MG63 (cell line): ENCODE data around the gene CASP10. TPM values are rescaled to one million over a fixed set of nuclear protein-coding genes. Genes with fewer than 3 reads are reported as not detected.
A peak's percentile ranks its signal among the peaks of the same experiment; 100 is the strongest.
"Not testable (repeated sequence)": the region's sequence is repeated elsewhere in the genome, so short reads cannot be mapped to it uniquely, and the experiment has no call there.

ENCODE experiments used
- DNase-seq: peaks from one replicate; pipeline ENCODE4 v3.0.0-alpha.2; 2020
- H3K27me3 ChIP-seq: fragments of 250-450 bp; sonication (Bioruptor Pico); 2 replicates; pipeline ENCODE4 v1.5.1; 2020; ENCODE audit warnings: mild to moderate bottlenecking, moderate library complexity
- H3K36me3 ChIP-seq: fragments of 250-450 bp; sonication (Bioruptor Pico); 2 replicates; pipeline ENCODE4 v1.5.1; 2020; ENCODE audit warnings: mild to moderate bottlenecking, moderate library complexity
- H3K4me3 ChIP-seq: fragments of 250-450 bp; sonication (Bioruptor Pico); 2 replicates; pipeline ENCODE4 v1.5.1; 2020; ENCODE audit warnings: mild to moderate bottlenecking, moderate library complexity
- H3K9me3 ChIP-seq: fragments of 250-450 bp; sonication (Bioruptor Pico); 2 replicates; pipeline ENCODE4 v1.5.1; 2020; ENCODE audit warnings: mild to moderate bottlenecking, moderate library complexity
- total RNA-seq: library from RNA; depleted of rRNA; stranded (reverse); fragments of >200 nt; shearing (Covaris generic); gene quantifications from 2 replicates; pipeline ENCODE4 v1.2.3, GENCODE V29; 2014; ENCODE audit warnings: low replicate concordance

Gene CASP10
- total RNA-seq, 1 experiment from 2014 or later = 4.7 TPM

DNA sequence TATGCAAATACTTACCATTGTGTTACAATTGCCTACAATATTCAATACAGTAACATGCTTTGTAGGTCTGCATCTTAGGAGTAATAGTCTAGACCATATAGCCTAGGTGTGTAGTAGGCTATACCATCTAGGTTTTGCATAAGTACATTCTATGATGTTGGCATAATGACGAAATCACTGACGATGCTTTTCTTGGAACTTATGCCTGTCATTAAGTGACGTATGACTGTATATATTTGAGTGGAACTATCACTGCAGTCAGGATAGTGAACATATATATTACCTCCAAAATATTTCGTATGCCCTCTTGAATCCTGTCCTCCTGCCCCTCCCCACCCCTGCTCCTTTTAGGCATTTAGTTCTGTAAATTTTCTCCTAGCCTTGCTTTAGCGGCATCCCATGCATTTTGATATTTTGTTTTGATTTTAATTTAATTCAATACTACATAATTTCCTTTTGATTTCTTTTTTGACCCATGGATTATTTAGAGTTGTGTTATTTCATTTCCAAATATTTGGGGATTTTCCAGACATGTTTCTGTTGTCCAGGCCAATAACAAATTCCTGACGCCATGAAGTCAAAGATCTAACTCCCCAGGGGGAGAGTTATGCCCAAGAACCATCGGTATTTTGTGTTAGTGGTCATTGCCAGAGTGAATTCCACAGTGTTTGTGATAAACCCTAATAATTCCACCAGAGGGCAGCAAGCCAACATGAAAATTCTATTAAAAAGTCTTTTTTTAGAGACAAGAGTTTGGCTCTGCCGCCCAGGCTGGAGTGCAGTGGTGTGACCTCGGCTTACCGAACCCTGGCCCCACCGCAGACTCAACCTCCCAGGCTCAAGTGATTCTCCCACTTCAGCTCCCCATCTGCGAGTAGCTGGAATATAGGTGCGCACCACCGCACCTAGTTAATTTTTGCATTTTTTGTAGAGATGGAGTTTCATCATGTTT, 53.2 kb downstream of the CASP10 start:
- no peaks in the 10 kb centered on the region for H3K36me3 ChIP-seq
- H3K27me3 ChIP-seq = no peaks in the 10 kb centered on the region
- H3K4me3 ChIP-seq = no peak overlapping the region
- DNase-seq = peak; percentile 55
- H3K9me3 ChIP-seq = no peaks in the 10 kb centered on the region

DNA sequence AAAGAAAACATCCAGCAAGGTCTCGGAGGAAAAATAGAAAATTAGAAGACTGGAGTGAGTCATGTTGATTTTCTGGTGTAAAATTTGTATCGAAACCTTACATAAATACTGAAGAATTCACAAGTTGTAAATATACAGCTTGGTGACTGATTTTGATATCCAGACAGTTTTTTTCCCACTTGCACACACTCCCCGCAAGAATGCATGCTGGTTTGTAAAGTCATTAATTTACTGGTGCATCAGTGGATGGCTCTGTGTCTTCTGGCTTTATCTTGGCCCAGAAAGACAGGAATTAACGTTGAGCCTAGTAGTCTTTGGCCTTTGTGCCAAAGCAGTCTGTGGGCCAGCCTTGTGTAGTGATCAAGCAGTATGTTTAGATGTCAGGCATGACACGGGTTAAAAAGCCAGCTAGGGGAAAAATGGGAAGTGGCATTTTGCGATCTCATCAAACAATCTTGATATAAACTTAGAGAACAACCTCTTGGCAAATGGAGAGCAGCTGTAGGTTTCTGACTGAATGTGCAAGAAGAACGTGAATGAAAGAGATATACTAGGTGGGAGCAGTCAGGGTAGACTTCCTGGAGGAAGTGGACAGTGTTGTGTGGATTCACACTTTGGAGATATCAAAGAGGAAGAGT, 54.7 kb downstream of the CASP10 start:
- no peak overlapping the region for H3K4me3 ChIP-seq

DNA sequence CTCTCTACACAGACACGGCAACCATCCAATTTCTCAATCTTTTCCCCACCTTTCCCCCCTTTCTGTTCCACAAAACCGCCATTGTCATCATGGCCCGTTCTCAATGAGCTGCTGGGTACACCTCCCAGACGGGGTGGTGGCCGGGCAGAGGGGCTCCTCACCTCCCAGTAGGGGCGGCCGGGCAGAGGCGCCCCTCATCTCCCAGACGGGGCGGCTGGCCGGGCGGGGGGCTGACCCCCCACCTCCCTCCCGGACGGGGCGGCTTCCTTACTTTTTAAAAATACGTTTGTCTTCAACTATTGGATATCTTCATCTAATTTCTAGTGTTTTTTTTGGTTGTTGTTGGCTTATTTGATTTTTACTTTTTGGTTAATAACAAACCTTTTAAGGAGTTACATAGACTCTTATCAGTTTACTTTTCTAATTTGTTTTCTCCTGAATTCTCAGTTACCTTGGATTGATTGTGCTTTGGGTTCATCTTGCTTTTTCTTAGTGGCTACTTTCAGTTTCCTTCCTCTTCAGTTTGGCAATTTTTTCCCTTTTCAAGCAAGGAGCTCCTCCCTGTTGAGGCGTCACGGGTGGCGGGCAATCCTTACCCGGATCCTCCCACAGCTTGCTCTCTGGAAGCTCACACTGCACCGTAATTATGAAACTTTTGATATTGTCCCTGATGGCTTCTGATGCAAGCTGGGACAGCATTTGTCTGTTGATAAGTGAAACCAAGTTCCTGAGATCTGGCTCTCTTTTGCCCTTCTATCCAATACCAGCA, 56.4 kb downstream of the CASP10 start:
- not testable (repeated sequence) for H3K36me3 ChIP-seq, H3K27me3 ChIP-seq, DNase-seq, H3K4me3 ChIP-seq, H3K9me3 ChIP-seq

More for the DNA sequence above, 54.7 kb downstream of the CASP10 start:
- no peaks in the 10 kb centered on the region for H3K9me3 ChIP-seq
- peak; percentile 36 for DNase-seq
- no peaks in the 10 kb centered on the region for H3K36me3 ChIP-seq
- no peaks in the 10 kb centered on the region for H3K27me3 ChIP-seq

DNA sequence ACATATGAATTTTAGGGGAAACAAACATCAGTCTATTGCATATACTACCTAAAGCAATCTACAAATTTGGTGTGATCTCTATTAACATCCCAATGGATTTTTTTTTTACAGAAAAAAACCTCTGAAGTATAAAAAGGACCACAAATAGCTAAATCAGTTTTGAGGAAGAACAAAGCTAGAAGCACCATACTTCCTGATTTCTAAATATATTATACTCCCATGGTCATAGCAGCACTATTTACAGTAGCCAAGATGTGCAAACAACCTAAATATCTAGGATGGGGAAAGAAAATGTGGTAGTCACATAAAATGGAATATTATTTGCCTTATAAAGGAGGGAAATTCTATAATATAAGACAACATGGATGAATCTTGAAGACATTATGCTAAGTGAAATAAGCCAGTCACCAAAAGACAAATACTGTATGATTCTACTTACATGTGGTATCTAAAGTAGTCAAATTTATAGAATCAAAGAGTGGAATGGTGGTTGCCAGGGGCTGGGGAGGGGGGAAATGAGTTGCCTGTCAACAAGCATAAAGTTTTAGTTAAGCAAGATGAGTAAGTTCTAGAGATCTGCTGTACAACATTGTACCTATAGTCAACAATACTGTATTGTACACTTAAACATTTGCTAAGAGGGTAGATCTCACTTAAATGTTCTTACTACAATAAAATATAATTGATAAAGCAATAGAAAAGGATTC, 59.8 kb downstream of the CASP10 start:
- Histone ChIP-seq H3K27me3 (no peaks in the 10 kb centered on the region), H3K36me3 (no peaks in the 10 kb centered on the region), H3K9me3 (no peaks in the 10 kb centered on the region), H3K4me3 (no peak overlapping the region)
- no peak for DNase-seq

GRCh38 chr2:201244829-201245228, 61.9 kb downstream of the CASP10 start:
- H3K9me3 ChIP-seq = no peaks in the 10 kb centered on the region
- no peak overlapping the region for H3K4me3 ChIP-seq
- no peak for DNase-seq
- H3K36me3 ChIP-seq = no peaks in the 10 kb centered on the region
- no peaks in the 10 kb centered on the region for H3K27me3 ChIP-seq

DNA sequence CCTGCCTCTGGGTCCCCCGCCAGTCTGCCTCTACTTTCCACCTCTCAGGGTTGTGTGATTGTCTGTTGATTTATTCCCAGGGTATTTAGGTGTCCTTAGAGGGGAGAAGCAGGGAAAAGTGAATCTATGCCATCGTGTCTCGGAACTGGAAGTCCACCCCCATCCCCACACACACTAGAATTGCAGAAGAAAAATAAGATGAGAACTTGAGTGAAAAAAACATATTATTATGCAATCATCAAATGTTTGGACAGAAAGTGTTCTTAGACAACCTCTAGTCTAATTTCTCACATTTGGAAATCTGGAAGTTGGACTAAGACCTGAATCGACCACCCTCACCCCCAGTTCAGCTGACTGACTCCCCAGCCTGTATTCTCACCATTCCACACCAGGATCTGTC, 63.3 kb downstream of the CASP10 start:
- DNase-seq = no peak
- H3K4me3 ChIP-seq = no peak overlapping the region
- no peaks in the 10 kb centered on the region for H3K9me3 ChIP-seq
- H3K27me3 ChIP-seq = no peaks in the 10 kb centered on the region
- H3K36me3 ChIP-seq = no peaks in the 10 kb centered on the region

DNA sequence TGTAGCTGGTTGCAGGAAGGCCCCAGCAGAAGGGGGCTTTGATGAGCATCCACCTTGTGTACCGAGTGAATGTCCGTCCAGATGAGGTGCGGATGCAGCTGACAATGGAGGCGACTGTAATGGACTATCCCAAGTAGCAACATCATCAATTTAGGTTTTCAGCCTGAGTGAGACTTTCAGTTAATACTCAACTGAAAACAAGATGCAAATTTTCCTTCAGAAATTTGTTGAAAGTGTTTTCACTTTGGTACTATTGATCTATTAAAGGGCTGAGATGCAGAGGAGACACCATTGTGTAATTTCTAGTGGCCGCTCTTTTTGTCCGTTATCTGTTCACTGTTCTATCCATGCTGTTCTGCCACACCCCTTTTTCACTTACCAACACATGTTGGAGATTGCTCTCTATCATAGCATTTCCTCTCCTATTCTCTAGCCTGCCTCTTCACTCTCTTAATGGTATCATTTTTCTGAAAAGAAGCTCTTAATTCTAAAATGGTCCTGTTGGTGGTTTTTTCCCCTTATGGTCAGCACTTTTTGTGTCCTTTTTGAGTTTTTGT, 65.4 kb downstream of the CASP10 start:
- Histone ChIP-seq H3K36me3 (no peaks in the 10 kb centered on the region), H3K4me3 (no peak overlapping the region), H3K27me3 (no peaks in the 10 kb centered on the region), H3K9me3 (no peaks in the 10 kb centered on the region)
- no peak for DNase-seq

- no peaks in the 10 kb centered on the region for H3K36me3 ChIP-seq
- no peaks in the 10 kb centered on the region for H3K9me3 ChIP-seq
- DNase-seq = no peak
- H3K27me3 ChIP-seq = no peaks in the 10 kb centered on the region
- no peak overlapping the region for H3K4me3 ChIP-seq
These were observed 66.9 kb downstream of the CASP10 start for GRCh38 chr2:201249889-201250288.

DNA sequence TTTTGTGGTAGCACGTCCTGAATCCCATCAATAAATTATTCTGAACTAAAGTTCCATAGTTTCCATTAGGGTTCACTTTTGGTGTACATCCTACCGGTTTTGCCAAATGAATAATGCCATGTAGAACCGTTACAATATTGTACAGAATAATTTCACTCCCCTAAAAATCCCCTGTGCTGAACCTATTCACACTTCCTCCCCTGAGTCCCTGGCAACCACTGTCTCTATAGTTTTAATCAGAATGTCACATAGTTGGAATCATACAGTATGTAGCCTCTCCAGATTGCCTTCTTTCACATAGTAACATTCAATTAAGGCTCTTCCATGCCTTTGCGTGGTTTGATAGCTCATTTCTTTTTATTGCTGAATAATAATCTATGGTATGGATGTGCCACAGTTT, 67.8 kb downstream of the CASP10 start:
- no peak for DNase-seq

GRCh38 chr2:201254081-201254730, 71.3 kb downstream of the CASP10 start:
- Histone ChIP-seq H3K9me3 (no peaks in the 10 kb centered on the region), H3K27me3 (no peaks in the 10 kb centered on the region), H3K4me3 (no peak overlapping the region), H3K36me3 (no peaks in the 10 kb centered on the region)
- DNase-seq = peak; percentile 91

More for the DNA sequence above, 67.8 kb downstream of the CASP10 start:
- Histone ChIP-seq H3K27me3 (no peaks in the 10 kb centered on the region), H3K36me3 (no peaks in the 10 kb centered on the region), H3K9me3 (no peaks in the 10 kb centered on the region), H3K4me3 (no peak overlapping the region)

GRCh38 chr2:201255408-201256033, 72.6 kb downstream of the CASP10 start:
- no peak for DNase-seq
- H3K36me3 ChIP-seq = no peaks in the 10 kb centered on the region
- no peaks in the 10 kb centered on the region for H3K27me3 ChIP-seq
- H3K4me3 ChIP-seq = no peak overlapping the region
- no peaks in the 10 kb centered on the region for H3K9me3 ChIP-seq

DNA sequence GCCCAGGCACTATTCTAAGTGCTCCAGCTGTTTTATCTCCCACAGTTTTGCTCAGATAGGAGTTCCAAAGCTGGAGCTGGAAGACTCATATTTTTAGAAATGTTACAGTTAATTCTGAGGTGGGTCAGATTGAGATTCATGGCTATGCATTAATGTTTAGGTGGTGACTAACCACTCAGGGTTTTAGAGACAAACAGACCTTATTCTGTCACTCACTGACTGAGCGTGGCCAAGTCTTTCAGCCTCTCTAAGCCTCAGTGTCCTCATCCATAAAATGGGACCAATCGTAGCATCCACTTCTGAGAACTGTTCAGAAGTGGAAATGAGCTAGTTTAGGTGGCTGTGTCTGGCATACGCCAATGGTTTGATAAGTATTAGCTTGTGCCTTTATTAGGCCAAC, 73.1 kb downstream of the CASP10 start:
- H3K9me3 ChIP-seq = no peaks in the 10 kb centered on the region
- no peaks in the 10 kb centered on the region for H3K27me3 ChIP-seq
- DNase-seq = no peak
- H3K4me3 ChIP-seq = no peak overlapping the region
- no peaks in the 10 kb centered on the region for H3K36me3 ChIP-seq

DNA sequence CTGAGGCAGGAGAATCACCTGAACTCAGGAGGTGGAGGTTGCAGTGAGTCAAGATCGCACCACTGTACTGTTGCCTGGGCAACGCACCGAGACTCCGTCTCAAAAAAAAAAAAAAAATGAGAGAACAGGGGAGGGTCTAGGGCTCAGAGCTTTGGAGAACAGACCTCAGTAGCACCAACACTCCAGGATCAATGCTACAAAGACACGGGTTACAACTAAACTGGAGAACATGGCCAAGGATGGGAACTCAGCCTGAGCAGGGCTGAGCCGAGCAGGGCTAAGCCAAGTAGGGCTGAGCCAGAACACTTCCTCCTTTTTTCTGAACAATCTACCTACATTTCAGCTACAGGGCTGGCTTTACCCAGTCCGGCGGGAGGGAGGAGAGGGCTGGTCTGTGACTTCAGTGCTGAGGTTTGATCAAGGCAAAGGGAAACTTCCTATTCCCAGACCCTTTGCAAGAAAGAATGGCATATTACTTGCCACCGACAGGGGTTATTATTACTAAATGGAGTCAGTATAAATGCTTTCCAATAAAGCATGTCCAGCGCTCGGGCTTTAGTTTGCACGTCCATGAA, 74.5 kb downstream of the CASP10 start:
- H3K9me3 ChIP-seq = no peaks in the 10 kb centered on the region
- no peaks in the 10 kb centered on the region for H3K36me3 ChIP-seq
- DNase-seq = peak; percentile 62
- no peaks in the 10 kb centered on the region for H3K27me3 ChIP-seq
- H3K4me3 ChIP-seq = peak overlapping the region; percentile 52

DNA sequence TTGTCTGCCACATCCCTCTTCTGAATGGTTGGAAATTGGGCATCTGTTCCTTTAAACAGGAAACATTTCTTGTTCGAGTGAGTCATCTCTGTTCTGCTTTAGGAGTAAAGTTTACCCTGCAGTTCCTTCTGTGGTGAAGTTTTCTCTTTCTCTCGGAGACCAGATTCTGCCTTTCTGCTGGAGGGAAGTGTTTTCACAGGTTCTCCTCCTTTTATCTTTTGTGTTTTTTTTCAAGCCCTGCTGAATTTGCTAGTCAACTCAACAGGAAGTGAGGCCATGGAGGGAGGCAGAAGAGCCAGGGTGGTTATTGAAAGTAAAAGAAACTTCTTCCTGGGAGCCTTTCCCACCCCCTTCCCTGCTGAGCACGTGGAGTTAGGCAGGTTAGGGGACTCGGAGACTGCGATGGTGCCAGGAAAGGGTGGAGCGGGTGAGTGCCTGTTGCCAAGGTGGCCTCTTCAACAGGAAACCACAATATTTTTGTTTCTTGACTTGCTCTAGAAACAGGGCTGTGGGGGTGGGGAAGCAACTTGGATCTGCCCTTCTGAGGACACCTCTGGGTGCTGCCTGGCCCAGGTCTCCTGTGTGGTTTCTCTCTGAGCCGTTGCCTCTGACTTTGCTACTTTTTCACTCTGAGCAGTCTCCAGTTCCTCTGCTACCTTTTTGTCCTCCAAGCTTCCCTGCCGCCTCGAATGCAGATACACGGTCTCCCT, 75.2 kb downstream of the CASP10 start:
- DNase-seq = peak; percentile 91
- H3K27me3 ChIP-seq = no peaks in the 10 kb centered on the region
- H3K9me3 ChIP-seq = no peaks in the 10 kb centered on the region
- no peaks in the 10 kb centered on the region for H3K36me3 ChIP-seq
- H3K4me3 ChIP-seq = peak overlapping the region; percentile 52
